ENCODE measurements around the gene ARHGEF12.

Gene ARHGEF12

GRCh38 chr11:120538707-120539106, 202.5 kb downstream of the ARHGEF12 start:
- DNase-seq (ENCODE audit: low spot score): no peak
